LNCaP clone FGC (cell line): ENCODE results near the gene VWA7.
A peak's percentile ranks its signal among the peaks of the same experiment; 100 is the strongest.
"Not testable (repeated sequence)": the region's sequence is repeated elsewhere in the genome, so short reads cannot be mapped to it uniquely, and the experiment has no call there.

Experiments used
- DNase-seq: peaks from one replicate; pipeline ENCODE4 v3.0.0-alpha.2; 2011; ENCODE audit warnings: low read depth
- H3K4me3 ChIP-seq: 2 replicates; pipeline ENCODE4 v1.5.1; 2011; ENCODE audit warnings: mild to moderate bottlenecking, low read depth, low read length, control low read depth
- CTCF ChIP-seq: IDR thresholded peaks from 2 replicates; pipeline ENCODE4 v1.5.1; 2012; ENCODE audit warnings: mild to moderate bottlenecking; ENCODE audit not compliant: control insufficient read depth, insufficient read depth; ENCODE audit errors: extremely low read depth

Gene VWA7

GRCh38 chr6:31795616-31796298 lies 18.6 kb upstream of the VWA7 start, which contains the start of gene VARS1:
VARS1 (minus strand) TSS chr6:31795752; CDS start chr6:31795217, 535 bp downstream.
- H3K4me3 ChIP-seq, result peak within 1 kb of the TSS; percentile 99
- peak; percentile 96 for TF ChIP-seq CTCF
- peak; percentile 75 for DNase-seq

- H3K4me3 ChIP-seq, result peak overlapping the region; percentile 99
- no peak for DNase-seq
- TF ChIP-seq CTCF, result no peak
Measured at GRCh38 chr6:31794866-31795615, 17.9 kb upstream of the VWA7 start.

- DNase-seq, result no peak
- H3K4me3 ChIP-seq, result peak overlapping the region; percentile 99
- TF ChIP-seq CTCF, result no peak
Measured at GRCh38 chr6:31794294-31794865, 17.3 kb upstream of the VWA7 start.

GRCh38 chr6:31793927-31794245 lies 16.8 kb upstream of the VWA7 start:
- H3K4me3 ChIP-seq, result peak overlapping the region; percentile 99
- DNase-seq, result not testable (repeated sequence)

- no peak for DNase-seq
- no peak for TF ChIP-seq CTCF
- H3K4me3 ChIP-seq, result no peak overlapping the region
Measured at GRCh38 chr6:31792761-31793171, 15.6 kb upstream of the VWA7 start.

GRCh38 chr6:31792090-31792374 lies 14.9 kb upstream of the VWA7 start:
- TF ChIP-seq CTCF, result no peak

GRCh38 chr6:31791324-31792089 lies 14.4 kb upstream of the VWA7 start:
- H3K4me3 ChIP-seq, result no peak overlapping the region
- TF ChIP-seq CTCF, result peak; percentile 57
- no peak for DNase-seq

More at GRCh38 chr6:31792090-31792374, 14.9 kb upstream of the VWA7 start:
- no peak overlapping the region for H3K4me3 ChIP-seq
- DNase-seq, result no peak
